CD8-positive, alpha-beta memory T cell (primary cell): ENCODE data around the gene BRF1. TPM values are rescaled to one million over a fixed set of nuclear protein-coding genes. Genes with fewer than 3 reads are reported as not detected.

ENCODE experiments used
- CTCF ChIA-PET: fragments of 350-600 bp; sonication (Branson Sonifier 250); formaldehyde crosslinking; loops from one replicate; lab custom pipeline; 2021; ENCODE audit warnings: antibody characterized with exemption; lab: Charles Lee
- POLR2A ChIA-PET: fragments of 350-600 bp; sonication (Branson Sonifier 250); formaldehyde crosslinking; loops from one replicate; lab custom pipeline; 2021; ENCODE audit warnings: antibody characterized with exemption; lab: Charles Lee
- DNase-seq, 5 donors: peaks; one replicate each; pipeline versions ENCODE4 v3.0.0 to v3.0.0-alpha.2; 2020 to 2022; ENCODE audit warnings: mixed read lengths in 1 of 5
- H3K27ac ChIP-seq: one replicate; pipeline ENCODE4 v1.7.0; 2013; ENCODE audit warnings: low read depth, mild to moderate bottlenecking, low read length, moderate library complexity
- H3K27me3 ChIP-seq: 2 replicates; pipeline ENCODE4 v1.7.0; 2013; ENCODE audit warnings: low read length, mild to moderate bottlenecking; ENCODE audit not compliant: insufficient read depth, poor library complexity, severe bottlenecking
- H3K36me3 ChIP-seq: 2 replicates; pipeline ENCODE4 v1.7.0; 2013; ENCODE audit warnings: mild to moderate bottlenecking, low read length, moderate library complexity; ENCODE audit not compliant: insufficient read depth
- H3K4me1 ChIP-seq: 2 replicates; pipeline ENCODE4 v1.7.0; 2013; ENCODE audit warnings: mild to moderate bottlenecking, low read length, moderate library complexity; ENCODE audit not compliant: insufficient read depth
- H3K4me3 ChIP-seq: 2 replicates; pipeline ENCODE4 v1.7.0; 2013; ENCODE audit warnings: mild to moderate bottlenecking, low read length
- H3K9me3 ChIP-seq: 2 replicates; pipeline ENCODE4 v1.7.0; 2013; ENCODE audit warnings: mild to moderate bottlenecking, low read length
- H3K27ac Mint-ChIP-seq, 8 donors: one replicate each; pipeline ENCODE4 v1.8.0; 2020 to 2021; ENCODE audit warnings: mixed read lengths in 8 of 8, mild to moderate bottlenecking in 6 of 8, inconsistent platforms in 3 of 8, moderate library complexity in 3 of 8
- H3K27me3 Mint-ChIP-seq, 2 donors: one replicate each; pipeline ENCODE4 v1.8.0; 2020 to 2021; ENCODE audit warnings: mixed read lengths in 2 of 2, mild to moderate bottlenecking in 1 of 2, moderate library complexity in 1 of 2
- H3K36me3 Mint-ChIP-seq, 3 donors: one replicate each; pipeline ENCODE4 v1.8.0; 2020 to 2021; ENCODE audit warnings: mixed read lengths in 3 of 3, inconsistent platforms in 1 of 3, mild to moderate bottlenecking in 1 of 3
- H3K4me1 Mint-ChIP-seq, 3 donors: one replicate each; pipeline ENCODE4 v1.8.0; 2020 to 2021; ENCODE audit warnings: mixed read lengths in 3 of 3, inconsistent platforms in 1 of 3, mild to moderate bottlenecking in 1 of 3
- H3K4me3 Mint-ChIP-seq, 7 donors: one replicate each; pipeline ENCODE4 v1.8.0; 2020 to 2021; ENCODE audit warnings: mixed read lengths in 7 of 7, mild to moderate bottlenecking in 6 of 7, moderate library complexity in 4 of 7, inconsistent platforms in 2 of 7
- H3K9me3 Mint-ChIP-seq, 5 donors: one replicate each; pipeline ENCODE4 v1.8.0; 2020 to 2022; ENCODE audit warnings: mixed read lengths in 5 of 5, mild to moderate bottlenecking in 3 of 5, moderate library complexity in 2 of 5, inconsistent platforms in 1 of 5
- polyA plus RNA-seq: library from polyadenylated mRNA; unstranded; fragments of 300-500 nt; fragmentation: Illumina TruSeq; gene quantifications from one replicate; pipeline ENCODE4 v1.2.3, GENCODE V29; 2021
- total RNA-seq, 2 experiments: library from RNA; stranded (reverse); gene quantifications; one replicate each; pipeline ENCODE4 v1.2.3, GENCODE V29; 2021

BRF1 gene
- total and polyA plus RNA-seq, 3 experiments from 2014 or later: 13.0 to 31.7 (median 29.4) TPM

- H3K4me3 Mint-ChIP-seq: no peak overlapping the region
- H3K36me3 Mint-ChIP-seq: peaks cover 0 to 28% (median 0%) of the 10 kb centered on the region in 3 donors
- no peaks in the 10 kb centered on the region for H3K9me3 ChIP-seq
- peak overlapping the region in 1 of 8 donors; percentile 29 for H3K27ac Mint-ChIP-seq
- ChIA-PET CTCF (no interaction called here), POLR2A (no interaction called here)
- H3K4me1 Mint-ChIP-seq: no peaks in the 10 kb centered on the region
- DNase-seq: no peak
- H3K27me3 Mint-ChIP-seq: no peaks in the 10 kb centered on the region
- H3K4me1 ChIP-seq: no peaks in the 10 kb centered on the region
- H3K27me3 ChIP-seq: no peaks in the 10 kb centered on the region
- H3K9me3 Mint-ChIP-seq: no peaks in the 10 kb centered on the region
- H3K4me3 ChIP-seq: no peak overlapping the region
- H3K36me3 ChIP-seq: no peaks in the 10 kb centered on the region
- no peak overlapping the region for H3K27ac ChIP-seq
Measured at GRCh38 chr14:105210266-105211025, 90.4 kb downstream of the BRF1 start.

DNA sequence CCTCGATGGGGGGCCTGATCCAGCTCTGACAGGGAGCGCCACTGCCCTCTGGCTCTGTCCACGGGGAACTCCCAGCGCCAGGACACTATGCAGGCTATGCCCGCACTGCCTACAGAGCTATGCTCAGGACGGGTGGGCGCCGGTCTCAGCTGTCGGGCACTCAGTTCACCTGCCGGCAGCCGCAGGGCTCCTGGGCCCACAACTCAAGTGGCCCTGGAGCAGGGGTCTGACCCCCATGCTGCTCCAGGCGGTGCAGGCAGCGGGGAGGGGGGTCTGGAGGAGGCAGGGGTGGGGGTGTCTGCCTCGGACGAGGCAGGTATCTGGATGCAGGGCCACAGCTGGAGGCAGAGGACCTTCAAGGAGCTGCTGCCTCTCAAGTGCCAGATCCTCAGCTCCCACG, 91.2 kb downstream of the BRF1 start:
- H3K4me3 ChIP-seq: no peak overlapping the region
- no peaks in the 10 kb centered on the region for H3K9me3 Mint-ChIP-seq
- H3K27me3 Mint-ChIP-seq: no peaks in the 10 kb centered on the region
- no peaks in the 10 kb centered on the region for H3K36me3 ChIP-seq
- no peak overlapping the region for H3K4me3 Mint-ChIP-seq
- CTCF ChIA-PET: no interaction called here
- H3K4me1 Mint-ChIP-seq: peaks cover 0 to 4% (median 0%) of the 10 kb centered on the region in 3 donors
- DNase-seq: no peak
- H3K9me3 ChIP-seq: no peaks in the 10 kb centered on the region
- H3K36me3 Mint-ChIP-seq: peaks cover 0 to 23% (median 0%) of the 10 kb centered on the region in 3 donors
- POLR2A ChIA-PET: no interaction called here
- no peak overlapping the region for H3K27ac Mint-ChIP-seq
- H3K4me1 ChIP-seq: no peaks in the 10 kb centered on the region
- H3K27me3 ChIP-seq: no peaks in the 10 kb centered on the region
- H3K27ac ChIP-seq: no peak overlapping the region

DNA sequence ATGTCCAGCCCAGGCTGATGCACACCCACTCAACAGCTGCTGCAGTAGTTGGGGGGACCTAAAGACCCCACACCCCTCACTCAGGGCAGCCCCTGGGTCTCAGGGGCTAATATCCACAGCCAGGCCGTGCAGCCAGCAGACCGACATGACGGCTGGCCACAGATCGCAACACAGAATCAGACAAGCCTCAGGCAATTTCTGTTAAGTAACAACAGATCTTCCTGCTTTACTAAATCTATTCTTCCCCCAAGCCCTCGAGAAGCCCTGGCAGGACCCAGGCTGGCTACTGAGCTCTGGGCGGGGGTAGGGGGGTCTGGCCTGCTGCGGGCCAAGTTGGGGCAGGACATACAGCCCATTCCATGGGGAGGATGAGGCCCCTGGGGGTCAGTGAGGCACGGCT, 91.7 kb downstream of the BRF1 start:
- H3K4me1 ChIP-seq: no peaks in the 10 kb centered on the region
- Mint-ChIP-seq H3K36me3 (peaks cover 0 to 23% (median 0%) of the 10 kb centered on the region in 3 donors), H3K27ac (peak overlapping the region in 1 of 8 donors; percentile 85), H3K4me1 (peaks cover 0 to 8% (median 0%) of the 10 kb centered on the region in 3 donors), H3K4me3 (no peak overlapping the region), H3K9me3 (no peaks in the 10 kb centered on the region), H3K27me3 (peaks cover 0 to 4% of the 10 kb centered on the region in 2 donors)
- H3K9me3 ChIP-seq: no peaks in the 10 kb centered on the region
- DNase-seq: no peak
- CTCF ChIA-PET: no interaction called here
- POLR2A ChIA-PET: no interaction called here
- no peak overlapping the region for H3K4me3 ChIP-seq
- no peak overlapping the region for H3K27ac ChIP-seq
- no peaks in the 10 kb centered on the region for H3K27me3 ChIP-seq
- no peaks in the 10 kb centered on the region for H3K36me3 ChIP-seq

DNA sequence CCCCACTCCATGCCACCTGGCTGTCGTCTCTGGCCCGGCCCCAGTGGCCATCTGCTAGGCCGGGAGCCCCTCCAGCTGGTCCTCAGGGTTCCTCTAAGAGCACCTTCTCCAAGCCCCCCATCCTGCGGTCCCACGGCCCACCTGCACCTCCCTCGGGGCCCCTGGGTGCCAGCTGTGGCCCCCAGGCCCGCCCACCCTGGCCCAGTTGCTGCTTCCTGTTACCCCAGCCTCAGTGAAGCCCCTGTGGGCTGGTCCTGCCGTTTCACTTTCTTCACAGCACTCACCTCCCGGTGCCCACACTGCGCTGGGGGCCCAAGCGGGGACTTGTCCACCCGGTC, 92.1 kb downstream of the BRF1 start:
- Mint-ChIP-seq H3K4me3 (no peak overlapping the region), H3K27ac (peak overlapping the region in 1 of 8 donors; percentile 74), H3K36me3 (peaks cover 0 to 23% (median 0%) of the 10 kb centered on the region in 3 donors), H3K9me3 (no peaks in the 10 kb centered on the region), H3K27me3 (peaks cover 0 to 4% of the 10 kb centered on the region in 2 donors), H3K4me1 (peaks cover 0 to 8% (median 0%) of the 10 kb centered on the region in 3 donors)
- H3K27me3 ChIP-seq: no peaks in the 10 kb centered on the region
- no peak for DNase-seq
- ChIA-PET POLR2A (no interaction called here), CTCF (interaction anchor here (2.0 kb wide), 1 partner anchor 143 kb away, joined by 7 read pairs; no protein-coding TSS in a partner anchor)
- H3K9me3 ChIP-seq: no peaks in the 10 kb centered on the region
- no peaks in the 10 kb centered on the region for H3K4me1 ChIP-seq
- H3K36me3 ChIP-seq: no peaks in the 10 kb centered on the region
- no peak overlapping the region for H3K4me3 ChIP-seq
- no peak overlapping the region for H3K27ac ChIP-seq

DNA sequence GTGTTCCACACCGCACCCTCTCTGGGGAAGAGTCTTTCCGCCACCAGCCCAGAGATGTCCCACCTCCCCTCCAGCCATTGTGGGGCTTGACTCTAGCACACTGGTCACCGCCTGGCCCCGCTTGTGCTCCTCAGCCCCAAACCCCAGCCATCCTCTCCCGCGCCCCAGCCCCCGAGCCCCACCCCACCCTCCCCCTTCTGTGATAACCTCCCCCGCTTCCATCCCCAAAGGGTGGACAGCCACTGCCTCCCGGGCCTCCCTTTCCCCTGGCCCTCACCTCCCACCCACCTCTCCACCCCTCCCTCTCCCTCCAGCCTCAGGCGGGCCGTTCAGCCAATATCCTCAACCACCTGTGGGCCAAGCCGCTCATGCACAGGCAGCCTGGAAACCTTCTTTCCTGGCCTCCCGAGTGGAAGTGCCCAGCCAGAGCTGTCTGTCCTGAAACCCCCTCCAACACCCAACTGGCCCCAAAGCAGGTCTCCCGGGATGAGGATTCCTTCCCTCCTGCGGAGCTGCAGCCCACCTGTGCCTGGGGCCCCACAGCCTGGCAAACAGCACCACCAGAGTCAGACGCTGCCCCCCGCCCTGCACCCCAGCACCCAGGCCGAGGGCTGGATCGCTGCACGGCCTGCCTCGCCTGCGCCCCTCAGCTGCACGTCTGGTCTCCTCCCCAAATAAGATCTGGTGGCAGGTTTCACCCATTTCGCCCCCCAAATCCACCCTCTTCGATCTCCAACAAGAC, 92.6 kb downstream of the BRF1 start:
- Mint-ChIP-seq H3K27ac (peak overlapping the region in 1 of 8 donors; percentile 74), H3K36me3 (peaks cover 0 to 20% (median 0%) of the 10 kb centered on the region in 3 donors), H3K9me3 (no peaks in the 10 kb centered on the region), H3K4me3 (no peak overlapping the region), H3K4me1 (peaks cover 0 to 8% (median 0%) of the 10 kb centered on the region in 3 donors), H3K27me3 (peaks cover 0 to 4% of the 10 kb centered on the region in 2 donors)
- ChIA-PET POLR2A (no interaction called here), CTCF (interaction anchor here (2.0 kb wide), 1 partner anchor 144 kb away, joined by 7 read pairs; no protein-coding TSS in a partner anchor)
- Histone ChIP-seq H3K9me3 (no peaks in the 10 kb centered on the region), H3K27ac (no peak overlapping the region), H3K4me1 (peaks cover 1% of the 10 kb centered on the region), H3K4me3 (no peak overlapping the region), H3K27me3 (no peaks in the 10 kb centered on the region), H3K36me3 (no peaks in the 10 kb centered on the region)
- DNase-seq: no peak

DNA sequence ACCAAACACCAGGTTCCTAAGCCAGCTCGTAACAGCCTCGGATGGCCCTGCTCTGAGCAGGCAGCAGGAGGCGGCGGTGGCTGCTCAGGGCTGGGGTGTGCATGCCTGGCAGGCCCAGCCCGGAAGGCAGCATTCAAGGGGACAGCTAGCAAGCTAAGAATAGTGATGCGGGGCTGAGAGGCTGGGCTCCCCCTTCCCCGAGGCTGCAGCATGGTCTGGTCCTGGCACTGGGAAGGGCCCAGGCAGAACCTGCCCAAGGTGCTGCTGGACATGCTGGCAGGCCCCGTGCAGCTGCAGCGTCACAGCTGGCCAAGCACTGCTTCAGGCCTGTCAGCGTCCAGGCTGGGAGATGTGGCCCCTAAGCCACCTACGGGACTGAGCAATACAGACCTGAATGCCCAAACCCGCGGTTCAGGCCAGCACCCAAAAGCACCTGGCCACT, 93.3 kb downstream of the BRF1 start:
- Histone ChIP-seq H3K4me3 (no peak overlapping the region), H3K9me3 (no peaks in the 10 kb centered on the region), H3K4me1 (peaks cover 8% of the 10 kb centered on the region), H3K36me3 (no peaks in the 10 kb centered on the region), H3K27ac (no peak overlapping the region), H3K27me3 (no peaks in the 10 kb centered on the region)
- peaks cover 0 to 18% (median 0%) of the 10 kb centered on the region in 3 donors for H3K36me3 Mint-ChIP-seq
- H3K27me3 Mint-ChIP-seq: peaks cover 0 to 4% of the 10 kb centered on the region in 2 donors
- no peaks in the 10 kb centered on the region for H3K9me3 Mint-ChIP-seq
- POLR2A ChIA-PET: interaction anchor here (0.6 kb wide), 1 partner anchor 94 kb away, joined by 10 read pairs; no protein-coding TSS in a partner anchor
- peaks cover 0 to 8% (median 0%) of the 10 kb centered on the region in 3 donors for H3K4me1 Mint-ChIP-seq
- CTCF ChIA-PET: interaction anchor here (1.0 to 2.0 kb wide), 3 partner anchors 107 to 283 kb away, joined by 3 to 7 read pairs (median 3); partner anchors contain the start of gene PACS2
- H3K4me3 Mint-ChIP-seq: no peak overlapping the region
- no peak for DNase-seq
- no peak overlapping the region for H3K27ac Mint-ChIP-seq

DNA sequence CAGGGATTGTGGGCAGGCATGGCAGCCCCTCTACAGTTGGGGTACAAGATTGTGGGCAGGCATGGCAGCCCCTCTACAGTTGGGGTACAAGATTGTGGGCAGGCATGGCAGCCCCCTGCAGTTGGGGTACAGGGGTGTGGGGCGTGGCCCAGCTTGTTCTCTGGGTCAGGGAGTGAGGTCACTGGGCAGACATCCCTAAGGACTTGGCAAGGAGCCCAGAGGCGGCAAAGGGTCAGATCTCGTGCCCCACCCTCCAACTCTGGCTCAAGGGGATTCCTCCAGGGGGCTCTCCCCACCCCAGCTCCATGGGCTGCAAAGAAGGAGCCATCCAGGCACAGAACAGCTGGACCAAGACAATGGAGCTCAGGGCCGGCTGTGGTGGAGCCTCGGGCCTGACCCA, 93.9 kb downstream of the BRF1 start:
- H3K27ac Mint-ChIP-seq: no peak overlapping the region
- no peak overlapping the region for H3K4me3 Mint-ChIP-seq
- peaks cover 0 to 13% (median 0%) of the 10 kb centered on the region in 3 donors for H3K36me3 Mint-ChIP-seq
- no peaks in the 10 kb centered on the region for H3K27me3 ChIP-seq
- no peaks in the 10 kb centered on the region for H3K9me3 Mint-ChIP-seq
- peaks cover 0 to 4% of the 10 kb centered on the region in 2 donors for H3K27me3 Mint-ChIP-seq
- H3K4me3 ChIP-seq: no peak overlapping the region
- peaks cover 0 to 11% (median 2%) of the 10 kb centered on the region in 3 donors for H3K4me1 Mint-ChIP-seq
- H3K9me3 ChIP-seq: no peaks in the 10 kb centered on the region
- ChIA-PET CTCF (interaction anchor here (1.0 to 2.0 kb wide), 3 partner anchors 108 to 283 kb away, joined by 3 to 7 read pairs (median 3); partner anchors contain the start of gene PACS2), POLR2A (interaction anchor here (0.6 kb wide), 1 partner anchor 95 kb away, joined by 10 read pairs; no protein-coding TSS in a partner anchor)
- DNase-seq: no peak
- peaks cover 14% of the 10 kb centered on the region for H3K4me1 ChIP-seq
- H3K27ac ChIP-seq: no peak overlapping the region
- no peaks in the 10 kb centered on the region for H3K36me3 ChIP-seq
